Spinal cord (tissue), 10 donors: ENCODE results near the gene BTG1. TPM values are rescaled to one million over a fixed set of nuclear protein-coding genes. Genes with fewer than 3 reads are reported as not detected.
A peak's percentile ranks its signal among the peaks of the same experiment; 100 is the strongest.

Experiments used
- DNase-seq, 6 donors: peaks; one replicate each; pipeline versions ENCODE4 v3.0.0 to v3.0.0-alpha.2; 2013 to 2015; ENCODE audit warnings: low spot score in 6 of 6, low read depth in 4 of 6
- H3K27ac ChIP-seq: one replicate; pipeline ENCODE4 v1.5.1; 2013; ENCODE audit warnings: low read depth, low read length, control low read depth
- H3K27me3 ChIP-seq: one replicate; pipeline ENCODE4 v1.6.1; 2013; ENCODE audit warnings: low read length; ENCODE audit not compliant: control insufficient read depth, insufficient read depth
- H3K36me3 ChIP-seq: one replicate; pipeline ENCODE4 v1.6.1; 2013; ENCODE audit warnings: low read length; ENCODE audit not compliant: control insufficient read depth, insufficient read depth
- H3K4me1 ChIP-seq: one replicate; pipeline ENCODE4 v1.6.1; 2013; ENCODE audit warnings: low read length; ENCODE audit not compliant: control insufficient read depth, insufficient read depth
- H3K4me3 ChIP-seq: one replicate; pipeline ENCODE4 v1.5.1; 2013; ENCODE audit warnings: low read depth, low read length, control low read depth
- H3K9me3 ChIP-seq: one replicate; pipeline ENCODE4 v1.6.1; 2013; ENCODE audit warnings: low read length; ENCODE audit not compliant: control insufficient read depth, insufficient read depth
- WGBS: methylation state at CpG from one replicate; pipeline ENCODE4 v1.1.5; 2013; ENCODE audit warnings: missing lambda C conversion rate; ENCODE audit not compliant: insufficient coverage; 5-methylcytosine and 5-hydroxymethylcytosine counted together
- polyA plus RNA-seq, 2 donors: library from polyadenylated mRNA; unstranded; fragments of 120-200 nt; gene quantifications; one replicate each; pipeline ENCODE4 v1.2.1, GENCODE V29; 2013; ENCODE audit not compliant: insufficient read length in 2 of 2
- total RNA-seq, 2 donors: library from RNA; depleted of rRNA in 1 of 2; stranded (reverse); fragments of 120-200 nt in 1 of 2; fragments of >200 nt in 1 of 2; gene quantifications; one replicate each; pipeline versions ENCODE4 v1.2.3 to v1.2.4, GENCODE V29; 2013 to 2014
- donor health status: healthy.

The BTG1 gene
- total and polyA plus RNA-seq, 4 donors, result 15.5 to 65.9 (median 42.8) TPM

- H3K27ac ChIP-seq, result no peak overlapping the region
- no peaks in the 10 kb centered on the region for H3K9me3 ChIP-seq
- H3K4me3 ChIP-seq, result no peak overlapping the region
- H3K4me1 ChIP-seq, result no peaks in the 10 kb centered on the region
- H3K27me3 ChIP-seq, result no peaks in the 10 kb centered on the region
- H3K36me3 ChIP-seq, result no peaks in the 10 kb centered on the region
- 100% methylated on average over 1 of the region's 2 CpGs for WGBS
- DNase-seq, result no peak
These were observed 10.5 kb upstream of the BTG1 start for GRCh38 chr12:92156139-92156538.

GRCh38 chr12:92155733-92156132 is 10.1 kb upstream of the BTG1 start:
- no peak for DNase-seq
- no peaks in the 10 kb centered on the region for H3K4me1 ChIP-seq
- no peaks in the 10 kb centered on the region for H3K9me3 ChIP-seq
- H3K4me3 ChIP-seq, result no peak overlapping the region
- H3K36me3 ChIP-seq, result no peaks in the 10 kb centered on the region
- no peaks in the 10 kb centered on the region for H3K27me3 ChIP-seq
- no peak overlapping the region for H3K27ac ChIP-seq
- no CpG with 5 or more reads among the region's 2 CpGs for WGBS

- no CpG with 5 or more reads among the region's 2 CpGs for WGBS
- H3K9me3 ChIP-seq, result no peaks in the 10 kb centered on the region
- H3K27me3 ChIP-seq, result no peaks in the 10 kb centered on the region
- no peak for DNase-seq
- H3K27ac ChIP-seq, result no peak overlapping the region
- H3K4me1 ChIP-seq, result no peaks in the 10 kb centered on the region
- H3K4me3 ChIP-seq, result no peak overlapping the region
- H3K36me3 ChIP-seq, result no peaks in the 10 kb centered on the region
These were observed 6.3 kb upstream of the BTG1 start for GRCh38 chr12:92151916-92152315.

GRCh38 chr12:92149563-92149962 is 3.9 kb upstream of the BTG1 start:
- Histone ChIP-seq H3K36me3 (no peaks in the 10 kb centered on the region), H3K27me3 (no peaks in the 10 kb centered on the region), H3K27ac (no peak overlapping the region), H3K9me3 (no peaks in the 10 kb centered on the region), H3K4me1 (no peaks in the 10 kb centered on the region), H3K4me3 (no peak overlapping the region)
- 95% methylated on average over 3 of the region's 8 CpGs for WGBS
- no peak for DNase-seq

DNA sequence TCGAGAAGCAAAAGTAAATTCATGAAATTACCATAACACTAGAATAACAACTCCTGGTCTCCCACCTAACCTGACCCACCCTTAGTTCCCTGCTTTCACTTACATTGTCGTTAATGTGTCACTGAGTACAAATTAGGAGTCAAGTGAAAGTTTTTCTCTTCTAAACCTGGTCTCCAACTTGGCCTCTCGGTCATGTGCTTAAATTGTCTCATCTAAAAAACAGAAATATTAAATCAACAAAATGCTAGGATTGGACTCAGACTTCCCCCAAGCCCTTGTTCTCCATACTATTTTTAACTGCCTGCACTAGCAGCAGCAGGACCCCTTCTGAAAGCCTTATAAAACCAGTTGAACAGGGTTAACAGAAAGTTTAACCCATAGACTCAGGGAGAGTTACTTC is 1.8 kb upstream of the BTG1 start:
- Histone ChIP-seq H3K27me3 (no peaks in the 10 kb centered on the region), H3K4me1 (no peaks in the 10 kb centered on the region), H3K9me3 (no peaks in the 10 kb centered on the region), H3K4me3 (peak overlapping the region; percentile 91), H3K36me3 (no peaks in the 10 kb centered on the region), H3K27ac (peak overlapping the region; percentile 69)
- no peak for DNase-seq
- 20% methylated on average over 1 of the region's 3 CpGs for WGBS

GRCh38 chr12:92146497-92147224 is 1.0 kb upstream of the BTG1 start:
- H3K27me3 ChIP-seq, result no peaks in the 10 kb centered on the region
- H3K4me1 ChIP-seq, result no peaks in the 10 kb centered on the region
- H3K36me3 ChIP-seq, result no peaks in the 10 kb centered on the region
- no peaks in the 10 kb centered on the region for H3K9me3 ChIP-seq
- H3K4me3 ChIP-seq, result peak overlapping the region; percentile 91
- peak in 1 of 6 donors; percentile 65 for DNase-seq
- H3K27ac ChIP-seq, result peak overlapping the region; percentile 99
- 0% methylated on average over 6 of the region's 14 CpGs for WGBS

GRCh38 chr12:92145481-92145730 is 240 bp downstream of the BTG1 start:
- no peaks in the 10 kb centered on the region for H3K36me3 ChIP-seq
- no peaks in the 10 kb centered on the region for H3K4me1 ChIP-seq
- H3K4me3 ChIP-seq, result peak overlapping the region; percentile 85
- H3K9me3 ChIP-seq, result no peaks in the 10 kb centered on the region
- 0% methylated on average over 28 of the region's 28 CpGs for WGBS
- peak overlapping the region; percentile 97 for H3K27ac ChIP-seq
- no peak for DNase-seq
- H3K27me3 ChIP-seq, result no peaks in the 10 kb centered on the region

DNA sequence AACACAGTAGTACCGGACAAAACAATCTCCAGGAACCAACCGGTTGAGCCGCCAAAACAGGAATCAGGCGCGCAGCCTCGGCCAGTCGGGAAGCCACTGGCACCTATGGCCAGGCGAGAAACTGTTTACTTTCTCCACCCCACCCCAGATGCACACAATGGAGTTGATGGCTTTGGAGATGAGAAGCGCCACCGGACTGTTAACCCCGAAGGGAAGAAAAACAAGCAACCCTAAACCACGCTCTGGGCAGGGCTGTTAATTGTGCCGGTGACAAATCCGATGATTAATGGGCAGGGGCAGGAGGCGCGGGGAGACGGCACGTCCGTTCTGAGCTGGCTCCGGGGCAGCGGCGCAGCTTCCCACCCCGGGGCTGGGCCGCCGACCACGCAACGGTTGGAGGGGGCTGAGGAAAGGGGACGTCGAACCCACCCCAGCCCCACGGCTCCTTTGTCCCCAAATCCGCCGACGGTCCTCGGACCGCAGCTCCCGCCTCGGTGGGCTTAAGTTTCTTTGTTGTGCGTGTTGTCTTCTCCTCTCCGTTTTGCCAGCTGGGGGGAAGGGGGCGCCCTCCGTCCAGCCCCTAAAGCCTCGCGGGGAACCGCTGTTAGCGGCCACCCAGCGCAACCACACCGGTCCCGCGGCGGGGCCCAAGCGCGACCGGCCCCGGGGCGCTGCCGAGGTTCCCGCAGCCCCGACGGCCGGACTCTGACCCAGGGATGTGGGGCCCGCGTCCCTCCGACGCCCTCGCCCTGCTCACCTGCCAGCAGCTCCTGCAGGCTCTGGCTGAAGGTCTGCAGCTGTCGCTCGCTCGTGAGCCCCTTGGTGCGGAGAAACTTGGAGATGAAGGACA is 790 bp downstream of the BTG1 start:
- 0% methylated on average over 57 of the region's 69 CpGs for WGBS

DNA sequence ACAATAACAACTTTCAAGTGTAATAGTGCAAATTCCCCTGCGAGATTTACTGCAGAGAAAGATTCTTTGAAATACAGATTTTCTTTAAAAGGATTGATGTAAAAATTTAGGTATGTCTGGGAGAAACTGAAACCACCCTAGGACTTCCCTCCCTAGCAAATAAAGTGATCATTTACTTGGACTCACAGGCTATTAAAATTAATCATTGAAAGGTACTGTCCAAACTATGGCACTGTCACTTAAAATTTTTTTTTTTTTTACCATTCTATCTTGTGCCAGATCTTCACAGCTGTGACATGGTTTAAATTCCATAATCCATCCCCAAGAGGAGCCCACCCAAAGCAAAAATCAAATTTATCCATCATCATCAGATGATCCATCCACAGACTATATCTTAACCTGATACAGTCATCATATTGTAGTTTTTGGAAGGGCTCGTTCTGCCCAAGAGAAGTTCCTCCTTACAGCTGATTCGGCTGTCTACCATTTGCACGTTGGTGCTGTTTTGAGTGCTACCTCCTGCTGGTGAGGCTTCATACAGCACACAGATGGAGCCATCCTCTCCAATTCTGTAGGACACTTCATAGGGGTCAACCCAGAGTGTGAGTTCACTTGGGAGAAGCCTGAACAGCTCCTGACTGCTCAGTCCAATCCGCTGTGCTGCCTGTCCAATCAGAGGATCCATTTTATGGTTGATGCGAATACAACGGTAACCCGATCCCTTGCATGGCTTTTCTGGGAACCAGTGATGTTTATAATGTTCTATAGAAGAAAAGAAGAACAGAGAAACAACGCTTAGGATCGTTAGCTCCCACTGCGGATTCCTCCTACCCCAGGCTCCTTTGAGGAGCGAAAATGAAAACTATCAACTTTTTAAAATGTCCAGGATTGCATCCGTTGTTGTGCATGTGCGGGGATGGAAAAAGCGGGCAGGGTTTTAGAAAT is 1.7 kb downstream of the BTG1 start:
- WGBS, result 0% methylated on average over 3 of the region's 15 CpGs
- no peaks in the 10 kb centered on the region for H3K9me3 ChIP-seq
- peak in 3 of 6 donors; percentile 73 to 92 (median 89) for DNase-seq
- H3K36me3 ChIP-seq, result no peaks in the 10 kb centered on the region
- no peaks in the 10 kb centered on the region for H3K4me1 ChIP-seq
- H3K4me3 ChIP-seq, result peak overlapping the region; percentile 85
- H3K27me3 ChIP-seq, result no peaks in the 10 kb centered on the region
- H3K27ac ChIP-seq, result peak overlapping the region; percentile 97

More for the DNA sequence above, 790 bp downstream of the BTG1 start:
- peak overlapping the region; percentile 85 for H3K4me3 ChIP-seq
- no peaks in the 10 kb centered on the region for H3K9me3 ChIP-seq
- no peaks in the 10 kb centered on the region for H3K27me3 ChIP-seq
- H3K36me3 ChIP-seq, result no peaks in the 10 kb centered on the region
- DNase-seq, result peak in 2 of 6 donors; percentile 79 to 80
- H3K27ac ChIP-seq, result peak overlapping the region; percentile 97
- H3K4me1 ChIP-seq, result no peaks in the 10 kb centered on the region
